GM21717 (cell line): ENCODE measurements around the gene JDP2.
"Not testable (repeated sequence)": the region's sequence is repeated elsewhere in the genome, so short reads cannot be mapped to it uniquely, and the experiment has no call there.

Experiments used
- ATAC-seq: cut with Tn5 transposase; IDR thresholded peaks from one replicate; pipeline ENCODE4 v1.9.1; 2021; ENCODE audit warnings: mild to moderate bottlenecking, moderate library complexity; ENCODE audit not compliant: unreplicated experiment

The JDP2 gene

GRCh38 chr14:75453817-75454434 is 26.1 kb downstream of the JDP2 start:
- ATAC-seq = no peak

GRCh38 chr14:75454963-75455546 is 27.2 kb downstream of the JDP2 start:
- ATAC-seq = no peak

- ATAC-seq = no peak
Measured at GRCh38 chr14:75456069-75456996, 28.5 kb downstream of the JDP2 start.

GRCh38 chr14:75456997-75457335 is 29.1 kb downstream of the JDP2 start:
- ATAC-seq = no peak

- no peak for ATAC-seq
Measured at GRCh38 chr14:75457648-75458165, 29.9 kb downstream of the JDP2 start.

- ATAC-seq = no peak
Measured at GRCh38 chr14:75458305-75458704, 30.5 kb downstream of the JDP2 start.

- ATAC-seq = no peak
Measured at GRCh38 chr14:75459099-75459741, 31.4 kb downstream of the JDP2 start.

GRCh38 chr14:75459791-75460190 is 32.0 kb downstream of the JDP2 start:
- no peak for ATAC-seq

- ATAC-seq = no peak
Measured at GRCh38 chr14:75460394-75460793, 32.6 kb downstream of the JDP2 start.

GRCh38 chr14:75461303-75461702 is 33.5 kb downstream of the JDP2 start:
- no peak for ATAC-seq

GRCh38 chr14:75461755-75462349 is 34.0 kb downstream of the JDP2 start:
- ATAC-seq = no peak

GRCh38 chr14:75464626-75465025 is 36.8 kb downstream of the JDP2 start:
- ATAC-seq = no peak

- ATAC-seq = no peak
Measured at GRCh38 chr14:75467763-75468162, 39.9 kb downstream of the JDP2 start.

GRCh38 chr14:75469164-75469563 is 41.3 kb downstream of the JDP2 start:
- no peak for ATAC-seq

- ATAC-seq = no peak
Measured at GRCh38 chr14:75469606-75470237, 41.9 kb downstream of the JDP2 start.

GRCh38 chr14:75470238-75470797 is 42.5 kb downstream of the JDP2 start:
- no peak for ATAC-seq

GRCh38 chr14:75471059-75471458 is 43.2 kb downstream of the JDP2 start:
- ATAC-seq = no peak

GRCh38 chr14:75474127-75474526 is 46.3 kb downstream of the JDP2 start:
- ATAC-seq = not testable (repeated sequence)

- ATAC-seq = no peak
Measured at GRCh38 chr14:75476274-75476995, 48.6 kb downstream of the JDP2 start.
